A549 treated with DMSO at 1 μM for 4 hours (cell line): Measurements from ENCODE around the gene XPR1. TPM values are rescaled to one million over a fixed set of nuclear protein-coding genes. Genes with fewer than 3 reads are reported as not detected.

Experiments
- total RNA-seq: library from RNA; stranded (reverse); fragments of 200-300 nt; extraction: Qiagen RNA extraction; gene quantifications from 5 replicates; pipeline ENCODE4 v1.2.3, GENCODE V29; 2022; ENCODE audit warnings: low read depth

XPR1 gene
- total RNA-seq: 18.7 to 25.8 TPM (median 24.9 TPM) in 5 replicates

GRCh38 chr1:180631766-180632325 is at the start of gene XPR1:
Gene XPR1, plus strand, starts transcription at chr1:180632022. Its CDS starts 180 bp downstream, at chr1:180632202.

GRCh38 chr1:180912801-180913565 is 281.2 kb downstream of the XPR1 start, which contains the start of gene KIAA1614:
Gene KIAA1614, plus strand, starts transcription at chr1:180912897. Its CDS starts 347 bp downstream, at chr1:180913244.

Other genes with a start within 250 kb of the XPR1 start
- 54.8 to 62.5 TPM (median 57.5 TPM) in 5 replicates for gene ACBD6, start 129.4 kb upstream of the XPR1 start, total RNA-seq
- gene OVAAL, start 73.1 kb upstream of the XPR1 start, total RNA-seq: not detected in 5 replicates